CD4-positive, alpha-beta T cell treated with Interleukin-4 for 1 hour (primary cell): Measurements from ENCODE around the gene CD72.
"Not testable (repeated sequence)": the region's sequence is repeated elsewhere in the genome, so short reads cannot be mapped to it uniquely, and the experiment has no call there.

Source experiments
- DNase-seq, 2 donors: peaks; one replicate each; pipeline ENCODE4 v3.0.0-alpha.2; 2020 to 2022

The CD72 gene

DNA sequence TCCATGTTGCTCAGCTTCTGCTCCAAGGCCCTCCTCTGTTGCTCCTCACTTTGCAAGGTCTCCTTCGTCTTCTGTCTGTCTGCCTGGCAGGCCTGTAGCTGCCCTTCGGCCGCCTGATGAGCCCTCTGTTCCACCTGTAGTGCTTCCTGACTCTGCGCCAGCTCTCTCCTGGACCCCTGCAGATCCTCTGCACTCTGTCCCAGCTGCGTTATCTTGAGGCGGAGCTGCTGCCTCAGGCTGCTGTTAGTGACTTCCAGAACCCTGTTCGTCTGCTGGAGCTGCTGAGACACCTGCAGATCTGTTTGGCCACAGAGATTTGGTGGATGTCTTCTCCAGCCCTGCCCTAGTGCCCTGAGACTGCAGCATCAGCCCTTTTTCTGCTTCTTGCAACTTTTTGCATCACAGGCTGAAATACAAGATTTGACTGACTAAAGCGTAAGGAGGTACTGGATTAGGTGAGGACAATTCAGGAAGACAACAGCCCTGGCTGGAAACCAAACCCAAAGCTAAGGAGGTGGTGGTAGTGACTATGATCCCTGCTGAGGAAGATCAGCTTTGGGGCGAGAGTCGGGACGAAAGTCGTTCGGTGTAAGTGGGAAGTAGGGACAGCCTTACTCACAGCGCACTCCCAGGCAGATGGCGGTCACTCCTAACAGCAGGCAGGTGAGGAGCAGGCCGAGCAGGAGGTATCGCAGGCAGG is 2.1 kb downstream of the CD72 start:
- DNase-seq: no peak

DNA sequence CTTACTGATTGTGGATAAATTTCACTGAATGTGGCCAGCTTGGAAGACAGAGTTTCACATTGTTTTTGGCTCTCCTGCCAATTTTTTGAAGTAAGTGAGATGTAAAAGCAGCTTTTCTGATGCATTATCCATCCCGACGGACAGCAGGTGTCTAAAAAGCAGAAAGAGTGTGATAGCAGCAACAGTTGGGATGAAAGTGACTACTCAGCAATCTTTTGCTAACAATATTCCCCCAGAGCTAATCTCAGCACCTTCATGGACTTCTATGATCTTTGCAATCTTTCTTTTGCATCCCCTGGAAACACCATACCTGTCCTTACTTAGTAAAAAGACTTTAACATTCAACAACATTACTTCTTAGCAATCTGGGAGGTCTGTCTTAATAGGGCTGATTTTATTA is 5.4 kb downstream of the CD72 start:
- no peak for DNase-seq

DNA sequence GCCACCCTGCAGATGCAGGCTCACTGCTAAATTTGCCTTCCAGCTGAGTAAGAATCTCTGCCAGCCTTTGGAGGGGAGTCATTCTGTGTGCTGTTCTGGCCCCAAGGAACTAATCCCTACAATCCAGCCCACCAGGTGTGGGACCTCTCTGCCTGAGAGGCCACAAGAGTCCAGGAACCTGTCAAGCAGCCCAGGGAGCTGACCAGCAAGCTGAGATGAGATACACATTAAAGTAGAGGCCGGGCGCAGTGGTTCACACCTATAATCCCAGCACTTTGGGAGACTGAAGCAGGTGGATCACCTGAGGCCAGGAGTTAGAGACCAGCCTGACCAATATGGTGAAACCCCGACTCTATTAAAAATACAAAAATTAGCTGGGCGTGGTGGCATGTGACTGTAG is 6.1 kb downstream of the CD72 start:
- not testable (repeated sequence) for DNase-seq

DNA sequence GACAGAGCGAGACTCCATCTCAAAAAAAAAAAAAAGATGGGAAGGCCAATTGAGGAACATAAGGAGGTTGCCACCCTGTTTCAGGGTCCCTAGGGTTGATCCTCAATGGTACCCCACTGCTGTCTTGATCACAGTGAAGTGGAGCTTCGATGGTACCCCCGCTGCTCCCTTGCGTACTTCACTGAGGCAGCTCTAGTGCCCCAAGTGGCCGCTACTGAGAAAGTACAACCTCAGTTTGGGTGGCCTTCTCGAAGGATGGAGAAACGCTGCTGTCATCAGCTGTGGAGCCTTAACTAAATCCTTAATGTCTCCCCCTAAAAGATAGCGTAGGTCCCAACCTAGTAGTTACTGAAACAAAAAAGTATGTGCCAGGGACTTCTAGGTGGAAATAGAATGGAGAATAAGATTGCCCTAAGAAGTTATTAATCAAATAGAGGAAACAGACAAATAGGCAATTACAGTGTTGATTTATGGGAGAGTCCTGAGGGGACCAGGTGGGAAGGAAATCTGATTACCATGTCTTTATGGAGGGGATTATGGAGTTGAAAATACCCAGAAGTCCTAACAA is 6.9 kb downstream of the CD72 start:
- peak; percentile 68 to 70 for DNase-seq

DNA sequence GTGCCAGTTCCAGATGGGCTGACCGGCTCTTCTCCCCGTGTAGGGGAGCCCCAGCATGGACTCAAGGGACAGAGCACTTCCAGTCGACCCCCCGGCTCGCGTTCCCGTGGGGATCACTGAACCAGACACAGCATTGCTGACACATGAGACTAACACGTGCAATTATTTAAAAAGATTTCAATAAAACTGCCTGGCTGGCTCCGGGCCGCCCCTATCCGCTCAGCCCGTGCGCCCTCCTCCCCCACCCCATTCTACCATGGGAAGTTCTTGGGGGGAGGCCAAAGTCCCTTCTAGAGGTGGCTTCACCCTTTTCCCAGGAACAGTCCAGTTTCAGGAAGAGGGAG is 8.4 kb downstream of the CD72 start:
- DNase-seq: no peak

DNA sequence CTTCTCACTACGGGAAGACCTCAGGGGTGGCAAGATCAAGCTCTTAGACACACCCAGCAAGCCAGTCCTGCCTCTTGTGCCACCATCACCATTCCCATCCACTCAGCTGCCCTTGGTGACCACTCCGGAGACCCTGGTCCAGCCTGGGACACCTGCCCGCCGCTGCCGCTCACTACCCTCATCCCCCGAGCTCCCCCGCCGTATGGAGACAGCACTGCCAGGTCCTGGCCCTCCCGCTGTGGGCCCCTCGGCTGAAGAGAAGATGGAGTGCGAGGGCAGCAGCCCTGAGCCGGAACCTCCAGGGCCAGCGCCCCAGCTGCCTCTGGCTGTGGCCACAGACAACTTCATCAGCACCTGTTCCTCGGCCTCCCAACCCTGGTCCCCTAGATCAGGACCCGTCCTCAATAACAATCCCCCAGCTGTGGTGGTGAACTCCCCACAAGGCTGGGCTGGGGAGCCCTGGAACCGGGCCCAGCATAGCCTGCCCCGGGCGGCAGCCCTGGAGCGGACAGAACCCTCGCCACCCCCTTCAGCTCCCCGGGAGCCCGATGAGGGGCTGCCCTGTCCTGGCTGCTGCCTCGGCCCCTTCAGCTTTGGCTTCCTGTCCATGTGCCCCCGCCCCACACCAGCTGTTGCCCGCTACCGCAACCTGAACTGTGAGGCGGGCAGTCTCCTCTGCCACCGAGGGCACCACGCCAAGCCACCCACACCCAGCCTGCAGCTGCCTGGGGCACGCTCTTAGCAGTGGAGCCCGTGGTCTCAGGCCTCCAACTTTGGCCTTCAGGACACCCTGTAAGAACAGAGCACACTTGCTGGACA is 9.0 kb downstream of the CD72 start:
- no peak for DNase-seq

DNA sequence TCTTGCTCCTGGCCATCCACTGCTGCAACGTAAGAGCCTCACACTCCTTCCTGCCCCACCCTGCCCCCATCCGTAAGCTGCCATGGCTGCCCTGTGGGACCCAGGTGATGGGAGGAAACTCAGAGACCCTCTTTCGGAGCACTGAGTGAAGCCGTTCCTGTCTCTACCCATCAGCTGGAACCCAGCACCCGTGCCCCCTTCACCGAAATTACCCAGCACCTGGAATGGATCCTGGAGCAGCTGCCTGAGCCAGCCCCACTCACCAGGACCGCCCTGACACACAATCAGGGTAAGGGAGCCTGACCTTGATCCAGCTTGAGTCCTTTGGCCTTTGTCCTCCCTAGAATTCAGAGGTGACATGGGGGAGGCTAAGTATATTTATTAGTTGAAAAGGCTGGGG is 10.0 kb downstream of the CD72 start:
- DNase-seq: no peak

DNA sequence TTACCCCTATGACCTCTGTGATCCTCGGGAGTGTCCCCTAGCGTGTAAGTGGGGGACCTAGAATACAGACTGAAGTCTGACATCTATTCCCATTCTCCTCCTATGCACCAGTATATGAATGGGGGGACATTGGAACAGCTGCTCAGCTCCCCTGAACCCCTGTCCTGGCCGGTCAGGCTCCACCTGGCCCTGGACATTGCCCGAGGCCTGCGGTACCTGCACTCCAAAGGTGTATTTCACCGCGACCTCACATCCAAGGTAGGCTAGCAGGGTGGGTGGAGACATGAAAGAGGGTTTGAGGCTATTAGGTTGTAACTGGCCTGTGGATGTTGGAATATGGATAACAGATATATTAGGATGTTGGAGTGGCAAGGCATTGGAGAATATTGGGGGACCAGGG is 11.5 kb downstream of the CD72 start:
- no peak for DNase-seq

DNA sequence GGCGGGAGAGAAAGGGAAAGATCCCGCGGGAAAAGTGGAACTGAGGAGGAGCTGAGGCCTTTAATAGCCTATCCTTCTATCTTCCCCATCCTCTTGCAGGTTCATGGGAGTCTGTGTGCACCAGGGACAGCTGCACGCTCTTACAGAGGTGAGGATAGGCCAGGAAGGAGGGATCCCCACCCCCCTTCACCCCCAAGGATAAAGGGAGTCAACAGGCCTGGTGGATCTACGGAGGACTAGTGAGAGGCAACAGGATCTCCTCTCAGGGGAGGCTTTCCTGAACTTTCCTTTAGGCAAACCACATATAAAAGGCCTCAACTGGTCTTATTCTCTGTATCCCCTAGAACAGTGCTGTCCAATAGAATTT is 12.1 kb downstream of the CD72 start:
- no peak for DNase-seq

DNA sequence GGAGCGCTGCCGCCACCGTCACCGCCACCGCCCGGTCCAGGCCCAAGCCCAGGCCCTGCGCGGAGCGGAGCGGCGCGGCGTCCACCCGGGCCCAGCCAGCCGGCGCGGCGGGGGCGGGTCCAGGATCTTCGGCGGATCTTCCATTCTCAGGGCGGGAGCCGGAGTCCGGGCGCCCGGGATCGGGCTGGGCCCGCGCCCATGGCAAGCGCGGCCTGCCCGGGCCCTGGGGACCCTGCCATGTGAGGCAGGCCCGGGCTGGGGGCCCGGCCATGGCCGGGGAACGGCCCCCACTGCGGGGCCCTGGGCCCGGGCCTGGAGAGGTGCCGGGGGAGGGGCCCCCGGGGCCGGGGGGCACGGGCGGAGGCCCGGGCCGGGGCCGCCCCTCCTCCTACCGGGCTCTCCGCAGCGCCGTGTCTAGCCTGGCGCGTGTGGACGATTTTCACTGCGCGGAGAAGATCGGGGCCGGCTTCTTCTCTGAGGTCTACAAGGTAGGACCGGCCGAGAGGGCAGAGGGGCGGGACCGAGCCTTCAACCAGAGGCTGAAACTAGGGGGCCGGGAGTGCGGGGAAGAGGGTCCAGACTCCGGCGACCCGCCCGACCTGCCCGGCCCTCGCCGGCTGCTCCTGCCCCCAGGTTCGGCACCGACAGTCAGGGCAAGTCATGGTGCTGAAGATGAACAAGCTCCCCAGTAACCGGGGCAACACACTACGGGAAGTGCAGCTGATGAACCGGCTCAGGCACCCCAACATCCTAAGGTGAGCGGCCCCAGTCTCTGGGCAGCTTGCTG is 12.7 kb downstream of the CD72 start:
- peak in 1 of 2 donors; percentile 26 for DNase-seq

DNA sequence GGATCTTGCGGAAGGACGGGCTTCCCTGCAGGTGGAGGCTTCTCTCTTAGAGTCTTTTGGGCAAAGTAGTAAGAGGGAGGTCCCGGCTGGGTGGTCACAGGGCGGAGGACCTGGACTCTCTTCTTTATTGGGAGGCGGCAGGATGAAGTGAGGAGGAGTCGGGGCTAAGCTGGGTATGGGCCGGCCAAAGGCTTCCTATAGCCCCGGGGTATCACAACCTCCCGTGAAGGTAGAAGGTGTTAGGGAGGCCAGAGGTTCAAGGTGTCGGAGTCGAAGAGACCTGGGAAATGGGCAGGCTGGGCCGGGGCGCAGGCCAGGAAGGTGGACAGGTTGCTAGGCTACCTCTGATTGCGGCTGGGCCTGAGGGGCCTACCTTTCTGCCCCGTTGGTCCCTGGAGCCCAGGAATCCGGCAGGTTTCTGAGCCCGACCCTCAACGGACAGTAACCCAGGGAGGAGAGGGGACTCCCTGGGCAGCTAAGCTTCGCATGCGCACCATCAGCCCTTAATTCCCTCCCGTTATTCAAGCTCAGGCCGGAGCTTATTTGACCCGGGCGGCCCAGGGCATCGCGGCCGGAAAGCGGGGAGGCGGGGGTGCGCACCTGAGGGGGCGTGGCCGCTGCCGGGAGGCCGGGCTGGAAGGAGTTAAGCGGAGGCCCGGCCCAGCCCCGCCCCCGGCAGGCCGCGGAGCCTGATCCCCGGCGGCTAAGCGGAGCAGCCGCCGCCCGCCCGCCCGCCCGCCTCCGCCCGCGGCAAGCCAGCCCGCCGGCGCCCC is 13.4 kb downstream of the CD72 start, which contains the start of gene TESK1:
Gene TESK1 (plus strand): TSS at position 685 of the 773 bp plus-strand sequence. CDS start 358 bp downstream, outside the sequence.
- DNase-seq: peak; percentile 81 to 84

DNA sequence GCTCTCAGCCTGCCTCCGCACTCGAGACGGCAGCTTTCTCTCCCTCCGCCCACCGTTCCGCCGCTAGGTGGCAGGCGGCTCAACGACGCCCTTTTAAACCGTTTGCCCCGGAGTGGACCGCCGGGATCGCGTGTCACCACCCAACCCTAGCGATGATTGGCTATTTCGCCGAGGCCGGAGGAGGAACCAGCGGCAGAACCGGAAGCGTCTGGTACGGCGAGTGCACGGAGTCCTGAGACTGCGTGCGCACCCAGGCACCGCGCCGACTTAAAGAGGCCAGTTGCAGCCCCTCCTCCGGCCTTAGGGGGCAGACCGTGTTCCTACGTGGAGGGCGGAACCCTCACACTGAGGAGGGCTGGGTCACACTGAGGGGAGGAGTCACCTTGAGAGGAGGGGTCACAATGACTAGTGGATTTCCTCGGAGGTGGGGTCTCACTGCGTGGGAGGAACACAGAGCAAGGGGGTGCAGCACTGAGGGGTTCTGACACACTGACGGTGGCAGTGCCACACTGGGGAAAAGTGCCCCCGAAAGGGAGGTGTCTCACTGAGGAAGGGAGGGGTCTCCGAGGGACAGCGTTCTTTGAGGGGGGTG is 14.1 kb downstream of the CD72 start:
- peak; percentile 100 for DNase-seq

DNA sequence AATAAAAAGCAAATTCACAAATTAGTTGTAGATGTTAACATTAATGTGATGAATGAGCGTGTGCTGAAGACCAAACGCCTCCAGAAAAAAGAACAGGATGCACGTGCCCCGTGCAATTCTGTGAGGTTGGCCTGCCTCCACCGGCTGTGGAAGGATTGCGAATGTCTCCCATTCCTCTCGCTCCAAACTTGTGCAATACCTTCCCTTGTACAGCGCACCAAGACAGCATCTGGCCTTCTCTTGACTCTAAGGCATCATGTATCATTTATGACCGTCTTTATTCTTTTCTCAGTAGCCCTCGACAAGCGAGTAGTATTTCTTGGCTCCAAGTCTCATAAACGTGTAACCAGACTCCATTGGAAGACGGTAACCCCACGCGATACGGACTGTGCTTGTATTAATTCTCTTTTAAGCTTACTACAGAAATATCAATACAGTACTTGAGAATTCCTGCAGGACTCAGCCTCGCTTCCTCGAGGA is 14.7 kb downstream of the CD72 start:
- DNase-seq: no peak

DNA sequence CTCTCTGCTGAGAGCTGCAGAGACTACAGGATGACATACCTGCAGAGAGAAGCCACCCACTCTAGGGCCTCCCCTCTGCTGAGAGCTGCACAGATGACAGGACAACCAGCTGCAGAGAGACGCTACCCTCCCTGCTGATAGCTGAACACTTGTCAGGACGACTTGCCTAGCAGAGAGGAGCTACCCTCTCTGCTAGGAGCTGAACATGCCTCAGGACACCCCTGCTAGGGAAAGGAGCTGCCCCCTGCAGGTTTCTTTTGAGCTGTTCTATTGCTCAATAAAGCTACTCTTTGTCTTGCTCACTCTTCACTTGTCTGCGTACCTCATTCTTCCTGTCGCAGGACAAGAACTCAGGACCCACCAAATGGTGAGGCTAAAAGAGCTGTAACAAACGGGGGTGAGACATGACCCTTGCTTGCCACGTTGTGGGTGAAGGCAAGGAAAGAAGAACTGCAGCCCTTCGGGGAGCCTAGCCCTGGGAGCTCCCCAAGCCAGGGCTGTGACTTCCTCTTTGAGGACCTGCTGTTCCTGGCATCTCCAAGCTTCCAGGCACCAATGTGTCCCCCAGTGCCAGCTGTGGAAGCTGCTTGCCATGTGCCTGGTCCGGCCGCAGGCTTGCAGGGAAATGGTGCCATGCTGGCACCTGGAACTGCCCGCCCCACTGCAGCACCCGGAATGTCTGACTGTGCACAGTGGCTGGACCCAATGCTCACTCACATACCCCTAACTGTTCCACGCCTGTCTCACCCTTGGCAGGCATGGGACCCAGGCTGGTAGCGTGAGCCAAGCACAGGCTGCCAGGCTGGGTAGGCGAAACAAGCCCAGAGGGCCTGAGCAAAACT is 18.2 kb downstream of the CD72 start:
- DNase-seq: no peak

DNA sequence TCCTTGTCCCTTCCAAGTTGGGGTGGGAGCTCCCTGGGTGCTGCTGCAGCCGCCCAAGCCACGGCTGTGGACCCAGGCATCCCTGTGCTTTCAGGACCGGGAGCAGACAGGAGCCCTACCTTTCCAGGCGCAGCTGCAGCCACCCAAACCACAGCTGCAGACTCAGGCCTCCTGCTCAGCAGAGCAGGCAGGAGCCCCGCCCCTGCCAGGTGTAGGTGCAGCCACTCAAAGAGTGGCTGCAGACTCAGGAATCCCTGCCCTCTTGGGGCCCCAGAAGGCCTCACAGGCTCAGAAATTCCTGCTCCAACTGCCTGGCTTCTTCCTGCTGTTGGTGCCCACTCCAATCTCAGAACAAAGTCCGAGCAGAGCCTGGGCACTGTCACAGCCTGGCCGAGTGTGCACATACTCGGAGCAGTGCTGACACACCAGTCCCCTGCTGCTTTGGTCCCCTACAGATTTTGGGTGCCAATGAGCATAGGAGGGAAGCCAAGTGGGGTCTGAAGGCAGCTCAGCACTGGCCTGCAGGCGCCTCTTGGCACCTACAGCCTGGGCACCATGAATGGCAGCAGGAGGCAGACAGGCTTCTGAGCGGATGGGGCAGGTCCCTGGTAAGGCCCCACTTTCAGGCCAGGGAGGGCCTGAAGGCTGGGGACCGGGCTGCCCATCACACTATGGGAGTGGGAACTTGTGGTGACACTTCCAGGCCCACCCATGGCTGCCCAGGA is 19.2 kb downstream of the CD72 start:
- no peak for DNase-seq

DNA sequence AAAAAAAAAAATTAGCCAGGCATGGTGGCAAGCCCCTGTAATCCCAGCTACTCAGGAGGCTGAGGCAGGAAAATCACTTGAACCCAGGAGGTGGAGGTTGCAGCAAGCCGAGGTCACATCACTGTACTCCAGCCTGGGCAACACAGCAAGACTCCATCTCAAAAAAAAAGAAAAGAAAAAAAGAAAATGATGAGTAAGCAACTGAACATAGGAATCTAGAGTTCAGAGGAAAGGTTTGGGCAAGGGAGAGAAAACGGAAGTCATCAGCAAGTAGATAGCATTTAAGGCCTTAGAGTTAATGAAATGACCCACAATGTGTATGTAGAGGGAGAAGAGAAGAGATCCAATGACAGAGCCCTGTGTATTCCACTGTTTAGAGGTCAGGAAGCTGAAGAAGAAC is 21.3 kb downstream of the CD72 start:
- not testable (repeated sequence) for DNase-seq

DNA sequence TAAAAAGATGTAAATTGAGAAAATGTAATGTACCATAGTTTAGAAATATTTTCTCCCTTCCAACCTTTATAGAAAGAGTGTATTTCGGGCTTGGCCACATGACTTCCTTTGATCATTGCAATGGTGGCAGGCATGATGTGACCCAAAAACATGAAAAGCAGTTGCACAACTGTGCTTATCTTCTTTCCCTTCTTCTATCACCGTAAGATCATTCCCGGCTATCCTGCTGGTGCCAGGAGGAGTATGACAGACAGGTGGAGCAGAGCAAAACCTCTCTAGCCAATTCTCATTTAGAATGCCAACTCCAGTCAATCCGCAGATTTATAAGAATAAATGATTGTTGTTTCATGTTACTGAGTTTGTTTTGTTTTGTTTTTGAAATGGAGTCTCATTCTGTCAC is 23.7 kb downstream of the CD72 start:
- no peak for DNase-seq

DNA sequence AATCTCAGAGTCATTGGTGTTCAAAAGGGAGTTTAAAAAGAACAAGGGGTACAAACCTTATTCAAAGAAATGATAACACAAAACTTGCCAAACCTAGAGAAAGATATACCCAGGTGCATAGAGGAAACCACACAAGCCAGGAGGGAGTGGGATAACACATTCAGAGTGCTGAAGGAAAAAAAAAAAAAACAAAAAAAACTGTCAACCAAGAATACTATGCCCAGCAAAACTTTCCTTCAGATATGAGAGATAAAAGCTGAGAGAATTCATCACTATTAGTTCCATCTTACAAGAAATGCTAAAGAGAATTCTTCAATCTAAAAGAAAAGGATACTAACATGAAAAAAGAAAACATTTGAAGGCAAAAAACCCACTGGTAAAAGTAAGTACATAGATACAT is 24.6 kb downstream of the CD72 start:
- no peak for DNase-seq

DNA sequence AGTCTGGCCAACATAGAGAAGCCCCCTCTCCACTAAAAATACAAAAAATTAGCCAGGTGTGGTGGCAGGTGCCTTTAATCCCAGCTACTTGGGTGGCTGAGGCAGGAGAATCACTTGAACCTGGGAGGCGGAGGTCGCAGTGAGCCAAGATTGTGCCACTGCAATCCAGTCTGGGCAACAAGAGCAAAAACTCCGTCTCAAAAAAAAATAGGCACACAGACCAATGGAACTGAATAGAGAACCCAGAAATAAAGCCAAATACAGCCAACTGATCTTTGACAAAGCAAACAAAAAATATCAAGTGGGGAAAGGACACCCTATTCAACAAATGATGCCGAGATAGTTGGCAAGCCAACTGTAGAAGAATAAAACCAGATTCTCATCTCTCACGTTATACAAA is 29.7 kb downstream of the CD72 start:
- DNase-seq: not testable (repeated sequence)

DNA sequence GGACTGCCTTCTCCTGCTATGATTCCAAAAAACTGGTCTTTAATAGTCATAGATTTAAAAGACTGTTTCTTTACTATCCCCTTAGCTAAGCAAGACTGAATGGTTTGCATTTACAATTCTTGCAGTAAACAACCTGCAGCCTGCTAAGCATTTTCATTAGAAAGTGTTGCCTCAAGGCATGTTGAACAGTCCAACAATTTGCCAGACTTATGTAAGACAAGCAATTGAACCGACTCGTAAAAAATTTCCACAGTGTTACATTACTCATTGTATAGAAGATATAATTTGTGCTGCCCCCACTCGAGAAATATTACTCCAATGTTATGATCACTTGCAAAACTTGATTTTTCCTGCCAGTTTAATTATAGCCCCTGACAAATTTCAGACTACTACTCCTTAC is 33.5 kb downstream of the CD72 start:
- not testable (repeated sequence) for DNase-seq
